Measurements from ENCODE around the gene ITPK1.
A peak's percentile ranks its signal among the peaks of the same experiment; 100 is the strongest.

The ITPK1 gene

DNA sequence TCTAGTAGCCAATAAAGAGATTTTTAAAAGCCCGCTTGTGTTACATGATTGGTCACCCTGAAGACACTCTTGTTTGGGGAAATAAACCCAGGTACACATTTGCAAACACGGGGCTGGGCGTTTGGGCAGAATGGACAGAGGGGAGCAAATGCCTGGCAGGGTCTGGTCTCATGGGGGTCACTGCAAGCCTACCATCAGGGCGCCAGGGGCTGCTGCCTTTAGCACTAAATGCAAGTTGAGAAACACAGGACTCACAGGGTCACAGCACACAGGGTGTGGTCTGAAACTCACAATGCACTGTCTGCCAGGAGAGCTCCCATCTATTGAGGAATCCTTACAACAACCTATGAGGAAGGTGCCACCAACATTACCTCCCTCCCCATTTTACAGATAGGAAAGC lies 130.2 kb downstream of the ITPK1 start:
- no peak for DNase-seq

DNA sequence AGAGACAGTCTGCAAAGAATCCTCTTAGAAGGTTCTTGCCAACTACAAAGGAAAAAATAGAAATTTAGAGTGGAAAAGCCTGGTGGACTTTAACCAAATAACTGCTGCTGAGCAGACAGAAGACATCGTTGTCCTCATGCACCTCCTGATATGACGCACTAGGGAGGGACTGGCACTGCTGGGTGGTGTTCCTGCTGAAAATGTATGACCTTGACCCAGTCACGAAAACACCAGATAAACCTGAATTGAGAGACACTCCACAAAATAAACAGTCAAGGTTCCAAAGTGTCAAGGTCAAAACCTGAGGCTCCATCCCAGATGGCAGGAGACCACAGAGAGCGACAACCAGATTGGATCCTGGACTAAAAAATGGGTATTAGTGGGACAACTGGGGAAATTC lies 130.8 kb downstream of the ITPK1 start:
- DNase-seq = no peak

DNA sequence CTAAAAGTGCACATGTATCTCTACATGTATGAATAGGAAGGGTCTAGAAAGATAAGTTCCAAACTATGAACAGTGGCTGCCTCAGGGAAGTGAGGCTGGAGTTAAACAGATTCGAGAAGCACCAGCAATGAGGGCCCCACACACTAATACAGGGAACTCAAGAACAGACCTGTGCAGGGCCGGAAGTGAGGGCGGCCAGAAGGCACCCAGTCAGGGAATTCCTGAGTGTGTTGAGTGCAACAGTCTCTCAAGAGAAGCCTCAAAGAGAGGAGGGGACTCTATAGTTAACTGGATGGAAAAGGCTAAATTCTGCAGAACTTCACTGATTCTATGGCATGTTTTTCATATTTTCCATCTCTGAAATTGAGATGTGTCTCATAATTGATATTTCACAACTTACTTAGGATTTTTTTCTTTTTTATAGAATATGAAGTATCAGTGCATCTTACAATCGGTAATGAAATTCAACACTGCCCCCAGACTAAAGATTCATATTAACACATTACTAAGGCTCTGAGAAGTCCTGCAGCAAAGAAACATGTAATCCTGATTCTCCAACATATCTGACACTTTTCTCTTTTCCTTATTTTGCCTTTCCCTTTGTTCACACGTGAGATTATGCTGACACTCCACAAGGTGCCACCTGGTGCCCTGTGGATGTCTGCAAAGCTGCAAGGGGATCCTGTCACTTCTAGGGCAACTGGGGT lies 131.5 kb downstream of the ITPK1 start:
- DNase-seq = no peak

DNA sequence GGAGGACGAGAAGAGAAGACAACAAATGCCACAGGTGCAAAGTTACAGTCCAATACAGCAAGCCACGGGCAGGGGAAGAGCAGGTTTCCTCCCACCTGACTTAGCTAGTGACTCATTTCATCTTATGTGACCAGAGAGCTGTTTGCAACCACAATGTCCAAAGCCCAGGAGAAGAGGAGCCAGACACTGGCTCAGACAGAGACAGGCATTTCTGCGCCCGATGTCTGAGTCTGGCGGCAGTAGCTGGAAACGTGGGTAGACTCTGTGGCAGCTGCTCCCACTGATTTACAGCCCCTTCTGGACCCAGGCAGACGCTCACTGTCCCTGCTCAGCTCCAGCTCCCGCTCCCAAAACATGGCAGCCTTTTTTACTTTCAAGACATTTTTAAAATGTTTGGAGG lies 132.8 kb downstream of the ITPK1 start:
- DNase-seq = no peak

- DNase-seq = no peak
These were observed 134.0 kb downstream of the ITPK1 start for GRCh38 chr14:92981726-92982125.

GRCh38 chr14:92980866-92981265 lies 134.9 kb downstream of the ITPK1 start:
- no peak for DNase-seq

DNA sequence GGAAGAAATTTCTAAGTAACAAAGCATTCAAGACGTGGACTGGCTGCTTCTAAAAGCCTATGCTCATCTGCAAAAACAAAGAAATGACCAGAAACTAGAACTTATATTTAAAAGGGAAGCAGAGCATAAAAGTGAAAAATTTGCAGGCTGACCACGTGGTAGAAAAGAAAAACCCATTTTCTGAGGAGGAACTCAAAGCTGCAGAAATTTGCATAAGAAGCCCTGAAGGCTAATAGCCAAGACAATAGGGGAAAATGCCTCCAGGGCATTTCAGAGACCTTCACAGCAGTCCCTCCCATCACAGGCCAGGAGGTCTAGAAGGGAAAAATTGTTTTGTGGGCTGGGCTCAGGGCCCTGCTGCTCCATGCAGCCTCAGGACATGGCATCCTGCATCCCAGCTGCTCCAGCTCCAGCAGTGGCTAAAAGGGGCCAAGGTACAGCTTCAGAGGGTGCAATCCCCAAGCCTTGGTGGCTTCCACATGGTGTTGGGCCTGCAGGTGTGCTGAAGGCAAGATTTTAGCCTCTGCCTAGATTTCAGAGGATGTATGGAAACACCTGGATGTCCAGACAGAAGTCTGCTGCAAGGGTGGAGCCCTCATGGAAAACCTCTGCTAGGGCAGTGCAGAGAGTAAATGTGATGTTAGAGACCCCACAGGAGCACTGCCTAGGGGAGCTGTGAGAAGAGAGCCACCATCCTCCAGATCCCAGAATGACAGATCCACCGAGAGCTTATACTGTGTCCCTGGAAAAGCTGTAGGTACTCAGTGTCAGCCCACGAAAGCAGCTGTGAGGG lies 137.3 kb downstream of the ITPK1 start:
- DNase-seq = no peak

DNA sequence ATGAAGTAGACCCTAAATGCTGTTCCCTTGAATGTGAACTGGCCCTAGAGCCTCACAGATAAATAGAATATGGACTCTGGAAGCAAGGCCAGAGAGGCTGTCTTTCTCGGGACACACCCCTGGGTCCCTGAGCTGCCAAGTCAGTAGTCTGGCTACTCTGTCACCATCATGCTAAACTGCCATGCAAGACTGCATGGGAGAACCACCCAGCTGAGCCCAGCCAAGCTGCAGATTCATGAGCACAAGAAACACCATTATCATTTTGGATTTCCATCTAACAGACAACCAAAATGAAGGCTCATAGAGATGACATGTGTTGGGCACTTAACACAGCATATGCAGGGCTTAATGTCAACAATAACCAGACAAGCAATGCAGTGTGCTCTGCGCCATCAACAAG lies 139.5 kb downstream of the ITPK1 start:
- DNase-seq = no peak

GRCh38 chr14:92974541-92975345 lies 141.0 kb downstream of the ITPK1 start:
- DNase-seq = no peak

DNA sequence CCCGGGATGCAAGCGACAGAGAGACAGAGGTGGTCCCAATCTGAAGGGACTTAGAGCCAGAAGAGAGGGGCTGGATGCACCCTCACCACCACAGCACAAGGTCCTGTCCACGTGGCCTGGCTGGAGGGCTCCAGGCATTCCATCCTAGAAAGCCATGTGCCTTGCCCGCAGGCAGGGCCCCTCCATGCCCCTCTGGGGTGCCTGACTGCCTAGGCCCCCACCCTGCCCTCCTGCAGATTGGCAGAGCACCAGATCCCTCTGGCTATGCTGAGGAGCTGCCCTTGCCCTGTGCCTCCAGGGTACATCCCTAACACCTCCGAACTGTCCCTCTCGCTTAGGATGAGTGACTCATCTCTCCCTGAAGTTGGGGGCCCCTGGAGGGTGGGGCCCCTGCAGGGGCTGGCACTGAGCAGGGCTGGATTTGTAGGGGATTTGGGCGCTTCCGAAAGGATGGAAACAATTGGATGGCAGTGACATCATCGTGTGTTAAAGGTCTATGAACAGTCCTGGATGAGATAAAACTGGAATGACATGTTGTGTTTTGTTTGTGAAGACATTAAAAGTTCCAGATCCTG lies 141.8 kb downstream of the ITPK1 start:
- no peak for DNase-seq

DNA sequence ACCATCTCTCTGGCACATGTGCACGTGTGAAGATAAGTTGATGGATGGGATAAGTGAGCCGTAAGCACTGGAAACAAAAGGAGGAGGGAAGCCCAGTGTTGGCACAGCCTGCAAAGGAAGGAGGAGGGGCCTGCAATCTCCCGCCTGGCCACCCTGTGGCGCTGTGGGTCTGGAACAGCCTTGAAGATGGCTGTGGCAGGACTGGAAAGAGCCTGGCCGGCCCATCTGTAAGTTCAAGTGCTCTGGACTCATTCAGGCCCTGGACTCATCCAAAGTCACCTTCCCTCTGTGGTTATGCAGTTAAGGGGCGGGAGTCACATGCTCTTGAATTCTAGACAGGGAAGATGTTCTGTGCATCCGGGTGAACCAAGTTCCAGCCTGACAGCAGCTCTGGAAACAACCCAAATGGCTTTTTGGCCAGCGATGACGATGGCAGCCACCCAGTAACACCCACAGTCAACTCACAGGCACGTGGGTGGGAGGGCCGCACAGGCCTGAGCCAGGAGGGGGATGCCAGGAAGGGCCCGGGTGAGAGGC lies 142.4 kb downstream of the ITPK1 start:
- DNase-seq = peak; percentile 17

- DNase-seq = no peak
These were observed 144.0 kb downstream of the ITPK1 start for GRCh38 chr14:92971601-92972180.

- no peak for DNase-seq
These were observed 145.5 kb downstream of the ITPK1 start for GRCh38 chr14:92970271-92970670.

GRCh38 chr14:92969871-92970270 lies 145.9 kb downstream of the ITPK1 start:
- DNase-seq = no peak

DNA sequence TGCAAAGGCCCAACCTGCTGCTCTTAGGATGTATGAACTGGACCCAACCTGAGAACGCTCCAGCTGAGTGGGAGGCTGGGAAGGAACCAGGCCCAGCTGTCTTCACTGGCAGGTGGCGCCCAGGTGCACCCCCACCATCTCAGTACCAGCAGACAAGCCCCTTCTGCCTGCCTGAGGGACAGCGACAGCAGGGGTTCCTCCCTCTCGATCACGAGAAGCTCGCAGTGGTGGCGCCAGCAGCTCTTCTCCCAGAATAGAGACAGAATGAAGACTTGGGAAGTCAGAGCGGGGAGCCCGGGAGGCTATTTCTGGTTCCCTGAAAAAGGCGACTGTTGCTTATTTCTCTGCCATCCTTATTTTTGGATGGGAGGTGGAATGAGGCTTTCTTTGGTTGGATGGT lies 146.3 kb downstream of the ITPK1 start:
- DNase-seq = no peak

DNA sequence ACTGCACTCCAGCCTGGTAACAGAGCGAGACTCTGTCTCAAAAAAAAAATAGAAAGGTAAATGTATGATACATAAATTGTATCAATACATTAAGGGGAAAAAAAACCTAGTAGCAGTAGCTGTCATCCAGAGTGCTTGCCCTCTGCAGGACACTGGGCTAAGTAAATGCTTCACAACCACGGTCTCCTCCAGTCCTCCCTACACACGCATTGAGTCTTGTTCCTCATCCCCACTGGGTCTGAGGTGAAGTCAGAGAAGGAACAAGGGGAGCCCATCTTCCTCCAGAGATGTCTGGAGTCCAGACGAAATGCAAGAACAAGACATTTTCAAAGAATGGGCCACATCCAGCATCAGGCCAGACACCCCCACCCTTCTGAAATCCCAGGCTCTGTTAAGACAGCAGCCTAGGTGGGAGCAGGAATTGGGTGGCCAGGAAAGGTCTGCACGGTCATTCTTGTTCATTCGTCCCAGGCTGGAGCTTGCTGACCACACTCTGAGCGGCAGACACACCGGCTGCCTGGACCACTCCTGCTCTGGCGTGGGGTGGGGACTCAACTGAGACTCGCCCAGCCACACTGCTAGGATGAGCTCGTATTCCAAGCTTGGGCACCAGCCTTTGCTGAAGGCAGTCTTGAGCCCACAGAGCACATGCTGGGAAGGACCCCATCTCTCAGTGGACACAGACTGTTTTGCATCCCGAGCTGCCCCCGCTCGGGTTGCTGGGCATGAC lies 147.3 kb downstream of the ITPK1 start:
- no peak for DNase-seq

DNA sequence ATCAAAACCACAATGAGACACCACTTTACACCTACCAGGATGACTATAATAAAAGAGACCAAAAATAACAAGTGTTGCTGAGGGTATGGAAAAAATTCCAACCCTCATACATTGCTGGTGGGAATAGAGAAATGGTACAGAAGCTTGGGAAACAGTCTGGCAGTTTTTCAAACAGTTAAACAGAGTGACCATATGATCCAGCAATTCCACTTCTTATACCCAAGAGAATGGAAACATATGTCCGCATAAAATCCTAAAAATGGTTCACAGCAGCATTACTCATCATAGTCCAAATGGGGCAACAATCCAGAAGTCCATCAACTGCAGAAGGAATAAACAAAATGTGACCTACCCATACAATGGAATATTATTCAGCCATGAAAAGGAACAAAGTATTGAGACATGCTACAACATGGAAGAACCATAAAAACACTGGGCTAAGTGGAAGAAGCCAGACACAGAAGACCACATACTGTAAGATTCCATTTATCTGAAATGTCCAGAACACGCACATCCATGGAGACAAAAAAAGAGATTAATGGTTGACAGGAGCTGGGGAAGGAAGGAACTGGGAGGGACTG lies 148.3 kb downstream of the ITPK1 start:
- no peak for DNase-seq

GRCh38 chr14:92965281-92965680 lies 150.4 kb downstream of the ITPK1 start:
- no peak for DNase-seq

DNA sequence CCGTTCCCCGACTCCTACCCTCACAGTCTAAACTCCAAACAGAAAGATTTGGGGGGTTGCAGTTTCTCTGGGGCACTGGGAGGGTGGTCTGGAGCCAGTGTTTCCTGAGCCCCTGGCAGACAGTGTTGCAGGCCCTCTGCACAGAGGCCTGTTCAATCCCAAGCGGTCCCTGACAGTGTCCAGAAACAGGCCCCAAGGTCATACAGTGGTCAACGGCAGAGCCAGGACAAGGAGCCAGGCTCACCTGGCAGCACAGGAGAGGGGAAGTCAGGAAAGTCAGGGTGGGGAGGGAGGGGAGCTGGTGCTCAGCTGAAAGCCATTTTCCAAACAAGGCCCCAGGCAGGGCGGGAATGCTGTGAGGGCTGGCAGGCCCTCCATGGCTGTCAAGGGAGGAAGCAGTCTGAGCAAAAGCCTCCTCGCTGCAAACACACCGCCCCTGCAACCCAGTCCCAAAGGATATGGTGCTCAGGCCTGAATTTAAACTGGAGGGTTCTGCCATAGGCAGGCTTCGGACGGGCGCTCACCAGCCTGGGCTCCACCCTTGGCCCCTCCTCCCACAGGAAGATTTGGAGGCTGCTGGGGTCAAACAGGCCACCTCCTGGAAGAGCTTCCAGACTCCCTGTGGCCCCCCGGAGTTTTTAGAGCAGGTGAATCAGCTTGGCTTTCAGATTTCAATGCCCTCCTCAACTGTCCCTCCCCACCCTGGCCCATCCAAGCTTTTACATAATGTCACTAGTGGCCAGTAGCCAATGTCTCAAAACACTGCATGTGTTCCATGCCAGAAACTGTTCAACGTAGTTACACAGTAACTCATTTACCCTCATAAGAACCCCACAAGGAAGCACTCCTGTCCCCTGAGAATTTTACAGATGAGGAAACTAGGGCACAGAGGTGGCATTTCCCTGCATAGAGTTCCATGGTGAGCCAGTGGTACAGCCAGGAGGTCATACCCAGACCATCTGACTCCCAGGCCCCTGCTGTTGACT lies 151.3 kb downstream of the ITPK1 start:
- no peak for DNase-seq
